ENCODE results near the gene ZNF846.
"Not testable (repeated sequence)": the region's sequence is repeated elsewhere in the genome, so short reads cannot be mapped to it uniquely, and the experiment has no call there.

Gene ZNF846

DNA sequence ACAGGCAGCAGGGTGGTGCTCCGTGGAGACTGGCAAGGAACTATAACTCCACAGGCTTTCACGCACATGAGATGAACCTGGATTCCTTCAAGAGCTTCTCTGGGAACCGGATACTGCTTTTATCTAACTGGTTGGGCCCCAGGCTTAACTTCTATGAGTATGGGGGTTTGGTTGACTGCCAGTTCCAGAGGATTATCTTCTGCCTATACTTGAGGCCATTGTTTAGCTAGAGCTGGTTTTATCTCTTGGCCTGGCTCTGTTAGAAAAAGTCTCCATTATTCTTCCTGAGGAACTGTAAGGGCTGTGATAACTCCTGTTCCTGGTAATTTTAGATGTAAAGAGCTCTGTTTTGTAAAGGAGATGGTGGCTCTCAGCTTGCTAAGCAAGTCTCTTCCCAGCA lies 40.9 kb downstream of the ZNF846 start:
- DNase-seq (ENCODE audit: low read depth): no peak
- TF ChIP-seq, protein P1, sequence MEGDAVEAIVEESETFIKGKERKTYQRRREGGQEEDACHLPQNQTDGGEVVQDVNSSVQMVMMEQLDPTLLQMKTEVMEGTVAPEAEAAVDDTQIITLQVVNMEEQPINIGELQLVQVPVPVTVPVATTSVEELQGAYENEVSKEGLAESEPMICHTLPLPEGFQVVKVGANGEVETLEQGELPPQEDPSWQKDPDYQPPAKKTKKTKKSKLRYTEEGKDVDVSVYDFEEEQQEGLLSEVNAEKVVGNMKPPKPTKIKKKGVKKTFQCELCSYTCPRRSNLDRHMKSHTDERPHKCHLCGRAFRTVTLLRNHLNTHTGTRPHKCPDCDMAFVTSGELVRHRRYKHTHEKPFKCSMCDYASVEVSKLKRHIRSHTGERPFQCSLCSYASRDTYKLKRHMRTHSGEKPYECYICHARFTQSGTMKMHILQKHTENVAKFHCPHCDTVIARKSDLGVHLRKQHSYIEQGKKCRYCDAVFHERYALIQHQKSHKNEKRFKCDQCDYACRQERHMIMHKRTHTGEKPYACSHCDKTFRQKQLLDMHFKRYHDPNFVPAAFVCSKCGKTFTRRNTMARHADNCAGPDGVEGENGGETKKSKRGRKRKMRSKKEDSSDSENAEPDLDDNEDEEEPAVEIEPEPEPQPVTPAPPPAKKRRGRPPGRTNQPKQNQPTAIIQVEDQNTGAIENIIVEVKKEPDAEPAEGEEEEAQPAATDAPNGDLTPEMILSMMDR (IDR thresholded peaks at IDR 0.05; ENCODE audit: low read depth, low read length, missing control alignments): no peak
- H3K4me3 ChIP-seq (ENCODE audit: low read depth, low read length): no peak overlapping the region

- DNase-seq (ENCODE audit: low read depth); H3K4me3 ChIP-seq (ENCODE audit: low read depth, low read length): not testable (repeated sequence)
These were observed 42.9 kb downstream of the ZNF846 start for GRCh38 chr19:9725508-9726201.

DNA sequence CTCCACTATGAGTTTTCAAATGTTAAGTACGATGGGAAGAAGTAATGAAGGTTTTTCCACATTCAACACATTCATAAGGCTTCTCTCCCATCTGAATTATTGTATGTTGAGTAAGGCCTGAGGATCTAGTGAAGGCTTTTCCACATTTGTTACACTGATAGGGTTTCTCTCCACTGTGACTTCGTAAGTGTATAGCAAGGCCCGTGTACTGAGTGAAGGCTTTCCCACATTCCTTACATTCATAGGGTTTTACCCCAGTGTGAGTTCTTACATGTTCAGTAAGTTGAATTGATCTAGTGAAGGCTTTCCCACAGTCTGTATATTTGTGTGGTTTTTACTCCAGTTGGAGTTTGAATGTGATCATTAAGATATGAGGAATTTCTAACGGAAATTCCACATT lies 44.4 kb downstream of the ZNF846 start:
- no peak overlapping the region for H3K4me3 ChIP-seq (ENCODE audit: low read depth, low read length)
- TF ChIP-seq, protein P1 (IDR thresholded peaks at IDR 0.05; ENCODE audit: low read depth, low read length, missing control alignments): no peak
- no peak for DNase-seq (ENCODE audit: low read depth)

GRCh38 chr19:9721861-9722260 lies 46.7 kb downstream of the ZNF846 start:
- DNase-seq (ENCODE audit: low read depth): no peak
- H3K4me3 ChIP-seq (ENCODE audit: low read depth, low read length): no peak overlapping the region
- TF ChIP-seq, protein P1 (IDR thresholded peaks at IDR 0.05; ENCODE audit: low read depth, low read length, missing control alignments): no peak

DNA sequence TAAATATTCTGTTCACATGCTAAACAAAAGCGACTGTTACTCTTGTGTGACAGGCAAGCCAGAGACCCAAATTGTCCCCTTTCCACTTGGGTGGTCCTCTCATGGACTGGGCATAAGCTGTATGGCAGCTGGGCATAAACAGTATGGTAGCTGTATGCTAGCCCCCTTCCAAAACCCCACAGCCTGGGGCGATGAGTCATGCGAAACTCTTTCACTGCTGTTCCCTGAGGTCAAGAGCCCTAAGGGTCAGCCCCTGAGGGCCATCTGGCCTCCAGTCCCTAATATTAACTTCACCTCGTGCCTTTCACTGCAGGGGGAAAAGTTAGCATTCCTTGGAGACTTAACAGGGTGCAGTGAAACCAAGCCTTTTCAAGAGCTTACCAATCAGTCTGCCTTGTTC lies 48.0 kb downstream of the ZNF846 start:
- no peak overlapping the region for H3K4me3 ChIP-seq (ENCODE audit: low read depth, low read length)
- TF ChIP-seq, protein P1 (IDR thresholded peaks at IDR 0.05; ENCODE audit: low read depth, low read length, missing control alignments): no peak
- DNase-seq (ENCODE audit: low read depth): no peak

DNA sequence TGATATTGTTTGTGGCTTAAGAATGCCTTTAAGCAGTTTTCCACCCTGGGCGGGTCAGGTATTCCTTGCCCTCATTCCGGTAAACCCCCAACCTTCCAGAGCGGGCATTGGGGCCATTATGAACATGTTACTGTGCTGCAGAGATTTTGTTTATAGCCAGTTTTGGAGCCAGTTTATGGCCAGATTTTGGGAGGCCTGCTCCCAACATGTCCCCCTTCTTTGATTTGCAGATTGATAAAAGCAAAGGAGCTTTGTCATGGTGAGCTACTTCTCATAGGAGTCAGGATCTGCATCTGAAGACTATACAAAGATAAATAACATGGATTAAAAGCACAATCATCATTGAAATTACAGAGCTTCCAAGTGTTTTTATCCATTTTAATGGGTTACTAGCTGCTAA lies 56.7 kb downstream of the ZNF846 start:
- no peak for DNase-seq (ENCODE audit: low read depth)
- H3K4me3 ChIP-seq (ENCODE audit: low read depth, low read length): no peak overlapping the region
- TF ChIP-seq, protein P1 (IDR thresholded peaks at IDR 0.05; ENCODE audit: low read depth, low read length, missing control alignments): no peak

DNA sequence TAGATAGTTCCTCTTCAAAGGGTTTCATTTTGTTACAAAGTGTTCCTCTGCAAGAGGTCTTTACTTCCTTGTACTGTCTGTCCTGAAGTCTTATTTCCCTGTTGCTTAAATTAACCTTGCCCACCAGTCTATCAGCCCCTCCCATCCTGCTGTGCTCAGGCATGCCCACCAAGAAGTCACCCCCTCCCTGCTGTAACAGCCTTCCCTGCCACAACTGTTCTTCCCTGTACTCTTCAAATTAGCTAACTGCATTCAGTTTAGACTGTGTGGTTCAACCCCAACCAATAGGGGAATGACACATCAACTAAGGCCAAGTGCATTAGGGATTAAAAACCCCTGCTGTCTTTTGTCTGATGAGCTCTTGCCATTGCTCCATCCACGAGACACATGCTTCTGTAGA lies 59.2 kb downstream of the ZNF846 start:
- TF ChIP-seq, protein P1 (IDR thresholded peaks at IDR 0.05; ENCODE audit: low read depth, low read length, missing control alignments): no peak
- no peak overlapping the region for H3K4me3 ChIP-seq (ENCODE audit: low read depth, low read length)
- no peak for DNase-seq (ENCODE audit: low read depth)

Data from GM12864 (cell line).